ENCODE results near the gene WDR7.

GRCh38 chr18:56662902-56663301 is 11.7 kb downstream of the WDR7 start:
- TF ChIP-seq CTCF (IDR thresholded peaks at IDR 0.05) (no peak), POLR2A (IDR thresholded peaks at IDR 0.05) (no peak)

All from prostate gland (tissue), 2 donors.